HG03025 (cell line): Measurements from ENCODE around the gene TSHR.
A peak's percentile ranks its signal among the peaks of the same experiment; 100 is the strongest.

ENCODE experiments used
- ATAC-seq: cut with Tn5 transposase; IDR thresholded peaks from one replicate; pipeline ENCODE4 v1.9.1; 2021; ENCODE audit warnings: mild to moderate bottlenecking, moderate library complexity; ENCODE audit not compliant: unreplicated experiment, low FRiP score

TSHR gene

GRCh38 chr14:81170104-81170828 lies 214.8 kb downstream of the TSHR start:
- peak; percentile 96 for ATAC-seq

- no peak for ATAC-seq
Observed at GRCh38 chr14:81170829-81171195, 215.4 kb downstream of the TSHR start.

- no peak for ATAC-seq
Observed at GRCh38 chr14:81172353-81172752, 216.9 kb downstream of the TSHR start.

GRCh38 chr14:81172881-81173280 lies 217.5 kb downstream of the TSHR start:
- no peak for ATAC-seq

- no peak for ATAC-seq
Observed at GRCh38 chr14:81176241-81176640, 220.8 kb downstream of the TSHR start.

- ATAC-seq, result no peak
Observed at GRCh38 chr14:81177225-81177624, 221.8 kb downstream of the TSHR start.

GRCh38 chr14:81178063-81178462 lies 222.6 kb downstream of the TSHR start:
- ATAC-seq, result peak; percentile 64

GRCh38 chr14:81179631-81180030 lies 224.2 kb downstream of the TSHR start:
- ATAC-seq, result no peak

GRCh38 chr14:81187832-81188522 lies 232.6 kb downstream of the TSHR start:
- ATAC-seq, result peak; percentile 78

GRCh38 chr14:81192594-81192993 lies 237.2 kb downstream of the TSHR start:
- no peak for ATAC-seq

- ATAC-seq, result no peak
Observed at GRCh38 chr14:81193924-81194633, 238.7 kb downstream of the TSHR start.
